Keratinocyte (primary cell): ENCODE data around the gene RBBP4. TPM values are rescaled to one million over a fixed set of nuclear protein-coding genes. Genes with fewer than 3 reads are reported as not detected.

Experiments
- DNase-seq: peaks from one replicate; pipeline ENCODE4 v3.0.0-alpha.2; 2011; ENCODE audit warnings: low read depth, missing footprints, low spot score
- FAIRE-seq: peaks from 2 replicates; lab custom pipeline; 2011; peaks lifted over from hg19 to GRCh38; lab: Jason Lieb, UNC
- H2AFZ ChIP-seq: 2 replicates; pipeline ENCODE4 v1.6.0; 2012; ENCODE audit warnings: low read length, control low read depth, inconsistent platforms; ENCODE audit not compliant: control insufficient read depth
- H3K27ac ChIP-seq: 2 replicates; pipeline ENCODE4 v1.5.1; 2011; ENCODE audit warnings: low read length; ENCODE audit not compliant: control insufficient read depth, insufficient read depth
- H3K27me3 ChIP-seq: 3 replicates; pipeline ENCODE4 v1.6.0; 2011; ENCODE audit warnings: low read length; ENCODE audit not compliant: control insufficient read depth, insufficient read depth; ENCODE audit errors: extremely low read depth
- H3K36me3 ChIP-seq, 2 experiments: 2 replicates in 1 of 2; 3 replicates in 1 of 2; pipeline ENCODE4 v1.5.1; 2011; ENCODE audit warnings: low read length in 2 of 2, mild to moderate bottlenecking in 1 of 2; ENCODE audit not compliant: control insufficient read depth in 2 of 2, insufficient read depth in 2 of 2; ENCODE audit errors: extremely low read depth in 1 of 2
- H3K4me1 ChIP-seq: 3 replicates; pipeline ENCODE4 v1.5.1; 2011; ENCODE audit warnings: low read length; ENCODE audit not compliant: control insufficient read depth, insufficient read depth; ENCODE audit errors: extremely low read depth
- H3K4me2 ChIP-seq: 3 replicates; pipeline ENCODE4 v1.6.0; 2011; ENCODE audit warnings: low read depth, low read length; ENCODE audit not compliant: control insufficient read depth, insufficient read depth; ENCODE audit errors: extremely low read depth
- H3K4me3 ChIP-seq, 3 experiments: fragments of 200-600 bp in 1 of 3; sonication (generic) in 1 of 3; 2 replicates in 2 of 3; 3 replicates in 1 of 3; pipeline ENCODE4 v1.5.1; 2011 to 2016; ENCODE audit warnings: low read length in 3 of 3, mild to moderate bottlenecking in 3 of 3, control low read depth in 2 of 3, inconsistent platforms in 1 of 3, low read depth in 1 of 3, mixed read lengths in 1 of 3, mixed run types in 1 of 3, moderate library complexity in 1 of 3; ENCODE audit not compliant: control insufficient read depth in 2 of 3, insufficient read depth in 2 of 3; ENCODE audit errors: extremely low read depth in 1 of 3
- H3K79me2 ChIP-seq: 2 replicates; pipeline ENCODE4 v1.6.0; 2012; ENCODE audit warnings: low read length; ENCODE audit not compliant: control insufficient read depth, insufficient read depth
- H3K9ac ChIP-seq: 3 replicates; pipeline ENCODE4 v1.6.0; 2011; ENCODE audit warnings: low read length; ENCODE audit not compliant: control insufficient read depth, insufficient read depth; ENCODE audit errors: extremely low read depth
- H3K9me1 ChIP-seq: 3 replicates; pipeline ENCODE4 v1.6.0; 2011; ENCODE audit warnings: low read length; ENCODE audit not compliant: control insufficient read depth, insufficient read depth; ENCODE audit errors: extremely low read depth
- H3K9me3 ChIP-seq: 2 replicates; pipeline ENCODE4 v1.5.1; 2012; ENCODE audit warnings: low read depth, low read length; ENCODE audit not compliant: control insufficient read depth
- H4K20me1 ChIP-seq: 3 replicates; pipeline ENCODE4 v1.6.0; 2011; ENCODE audit warnings: low read length; ENCODE audit not compliant: control insufficient read depth, insufficient read depth; ENCODE audit errors: extremely low read depth
- CTCF ChIP-seq, 3 experiments: IDR thresholded peaks in 1 of 3; conservative IDR thresholded peaks in 1 of 3; optimal IDR thresholded peaks in 1 of 3; 2 replicates in 2 of 3; 3 replicates in 1 of 3; pipeline versions ENCODE3 to v1.5.1; 2011; ENCODE audit warnings: low read length in 3 of 3, mild to moderate bottlenecking in 3 of 3, moderate library complexity in 2 of 3, control low read depth in 1 of 3, inconsistent platforms in 1 of 3; ENCODE audit not compliant: insufficient read depth in 2 of 3; ENCODE audit errors: extremely low read depth in 1 of 3
- EZH2 ChIP-seq: IDR thresholded peaks from one replicate; pipeline ENCODE4 v1.6.1; 2012; ENCODE audit warnings: inconsistent platforms, mild to moderate bottlenecking, low read length, moderate library complexity
- dilution Hi-C: fragments of 300-500 bp; cut with MboI; formaldehyde crosslinking; loops from one replicate; pipeline ENCODE4 v1.7.0; 2020; ENCODE audit warnings: low sequenced_read_pairs; ENCODE audit not compliant: extremely low pct_ligation_motif_present
- polyA plus RNA-seq, 5 experiments: library from polyadenylated mRNA; depleted of rRNA in 3 of 5; stranded (reverse) in 3 of 5; stranded (forward) in 1 of 5; unstranded in 1 of 5; fragments of >200 nt; gene quantifications; 1 replicate in 1 of 5; 2 replicates in 3 of 5; 3 replicates in 1 of 5; pipeline versions ENCODE4 v1.2.1 to v1.2.3, GENCODE V29; 2011 to 2012; ENCODE audit warnings: missing spikeins in 2 of 5, low read depth in 1 of 5, low replicate concordance in 1 of 5

Gene RBBP4
- polyA plus RNA-seq, 1 donor (not counting 4 experiments of a cell fraction or from before 2014, with no cell fraction given): 61.5 TPM

GRCh38 chr1:32622806-32623681 is 28.0 kb upstream of the RBBP4 start:
- Histone ChIP-seq H2AFZ (no peak overlapping the region), H4K20me1 (no peaks in the 10 kb centered on the region), H3K4me1 (no peaks in the 10 kb centered on the region), H3K36me3 (peaks cover 2 to 4% of the 10 kb centered on the region in 2 experiments), H3K27me3 (no peaks in the 10 kb centered on the region), H3K9ac (no peak overlapping the region), H3K27ac (no peak overlapping the region), H3K9me3 (no peaks in the 10 kb centered on the region), H3K4me3 (no peak overlapping the region), H3K79me2 (no peaks in the 10 kb centered on the region), H3K4me2 (no peak overlapping the region), H3K9me1 (no peaks in the 10 kb centered on the region)
- TF ChIP-seq CTCF (optimal IDR thresholded peaks at IDR 0.05 in 1 of 3, IDR thresholded peaks at IDR 0.05 in 1 of 3, conservative IDR thresholded peaks at IDR 0.05 in 1 of 3; ENCODE audit: extremely low read depth in 1 of 3, insufficient read depth in 2 of 3, low read length in 3 of 3): no peak
- TF ChIP-seq EZH2: no peak
- DNase-seq (no peak), FAIRE-seq (no peak)
- dilution Hi-C loops: no loop called here

- dilution Hi-C loops: no loop called here
- H2AFZ ChIP-seq: no peak overlapping the region
- no peak overlapping the region for H3K4me3 ChIP-seq
- H3K4me2 ChIP-seq: no peak overlapping the region
- no peak overlapping the region for H3K27ac ChIP-seq
- no peak for TF ChIP-seq CTCF (optimal IDR thresholded peaks at IDR 0.05 in 1 of 3, IDR thresholded peaks at IDR 0.05 in 1 of 3, conservative IDR thresholded peaks at IDR 0.05 in 1 of 3; ENCODE audit: extremely low read depth in 1 of 3, insufficient read depth in 2 of 3, low read length in 3 of 3)
- no peak for TF ChIP-seq EZH2
- DNase-seq (no peak), FAIRE-seq (no peak)
- H3K36me3 ChIP-seq: peaks cover 2 to 4% of the 10 kb centered on the region in 2 experiments
- no peaks in the 10 kb centered on the region for H3K79me2 ChIP-seq
- H3K4me1 ChIP-seq: no peaks in the 10 kb centered on the region
- no peaks in the 10 kb centered on the region for H3K27me3 ChIP-seq
- no peak overlapping the region for H3K9ac ChIP-seq
- no peaks in the 10 kb centered on the region for H3K9me1 ChIP-seq
- no peaks in the 10 kb centered on the region for H4K20me1 ChIP-seq
- H3K9me3 ChIP-seq: no peaks in the 10 kb centered on the region
Measured at GRCh38 chr1:32623775-32624174, 27.2 kb upstream of the RBBP4 start.
